GM19240 (cell line): ENCODE data around the gene ZNF613.
"Not testable (repeated sequence)": the region's sequence is repeated elsewhere in the genome, so short reads cannot be mapped to it uniquely, and the experiment has no call there.

Experiments
- DNase-seq: peaks from one replicate; pipeline ENCODE4 v3.0.0; 2011; ENCODE audit warnings: low spot score; ENCODE audit not compliant: insufficient read length

The ZNF613 gene

DNA sequence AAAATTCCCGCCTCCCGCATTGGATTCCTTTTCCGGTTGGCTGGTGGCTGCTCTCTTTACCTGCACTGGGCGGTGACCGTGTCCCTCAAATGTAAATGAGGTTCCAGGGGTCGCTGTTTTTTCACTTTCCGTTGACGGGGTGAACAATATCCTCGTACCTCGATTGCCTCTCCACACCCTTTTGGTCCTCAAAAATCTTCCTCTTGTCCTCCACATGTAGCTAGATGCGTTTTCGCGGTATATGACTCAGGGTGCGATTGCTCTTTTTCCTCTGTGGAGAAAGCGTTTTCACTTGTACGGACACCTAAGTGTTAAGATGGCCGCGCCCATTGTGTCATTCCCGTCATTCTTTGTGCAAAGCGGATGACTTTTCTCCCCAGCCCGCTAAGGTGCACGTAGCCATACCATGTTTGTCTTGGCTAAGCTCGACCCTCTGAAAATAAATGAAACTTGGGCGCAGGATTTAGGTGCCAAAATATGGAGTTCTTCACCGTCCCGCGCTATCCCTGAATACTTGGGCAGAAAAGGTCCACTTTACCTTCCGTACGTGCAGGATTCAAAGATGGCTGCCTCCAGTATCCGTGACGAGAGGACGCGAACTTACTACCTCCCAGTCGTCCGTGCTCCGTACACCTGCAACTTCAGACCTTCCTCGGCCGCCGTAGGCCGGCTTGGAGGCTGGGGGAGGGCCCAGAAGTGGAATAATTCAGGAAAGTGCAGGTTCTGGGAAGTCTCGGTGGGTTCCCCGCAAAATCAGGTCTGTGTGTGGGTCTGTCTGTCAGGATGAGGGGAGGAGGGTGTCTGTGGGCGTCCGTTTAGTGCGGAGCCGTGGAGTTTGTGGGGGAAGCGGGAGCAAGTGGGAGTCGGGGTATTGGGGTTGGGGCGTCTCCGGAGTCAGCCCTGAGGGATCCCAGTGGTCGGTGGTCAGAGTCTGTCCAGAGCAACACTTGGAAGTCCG, at the start of gene ZNF613:
ZNF613 (plus strand) TSS at position 689 of the 958 bp plus-strand sequence. CDS start 8,749 bp downstream, outside the sequence.
- DNase-seq = peak; percentile 72

DNA sequence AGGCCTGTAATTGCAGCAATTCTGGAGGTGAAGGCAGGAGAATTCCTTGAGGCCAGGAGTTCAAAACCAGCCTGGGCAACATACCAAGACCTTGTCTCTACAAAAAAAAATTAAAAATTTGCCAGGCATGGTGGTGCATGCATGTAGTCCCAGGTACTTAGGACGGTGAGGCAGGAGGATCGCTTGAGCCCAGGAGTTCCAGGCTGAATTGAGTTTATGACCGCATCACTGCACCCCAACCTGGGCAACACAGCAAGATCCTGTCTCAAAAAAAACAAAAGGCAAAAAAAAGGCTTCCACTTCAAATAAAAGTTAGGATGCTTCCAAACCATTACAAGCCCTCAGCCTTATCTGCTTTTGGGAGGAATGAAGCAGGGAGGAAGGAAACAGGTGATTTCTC, 44.8 kb upstream of the ZNF613 start:
- no peak for DNase-seq

DNA sequence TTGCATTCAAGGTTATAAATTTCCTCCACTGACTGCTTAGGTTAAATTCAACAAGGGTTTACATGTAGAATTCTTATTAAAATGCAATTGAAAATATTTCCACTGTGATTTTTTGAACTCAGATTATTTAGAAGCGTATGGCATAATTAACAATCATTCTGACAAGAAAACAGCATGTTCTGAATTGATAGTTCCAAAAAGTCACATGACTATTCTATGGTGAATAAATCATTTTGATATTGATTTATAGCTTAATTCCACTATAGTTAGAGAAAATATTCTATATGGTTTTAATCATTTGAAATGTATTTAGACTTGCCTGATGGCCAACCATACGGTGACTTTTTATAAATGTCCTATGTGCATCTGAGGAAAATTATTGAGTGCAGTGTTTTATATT, 42.6 kb upstream of the ZNF613 start:
- DNase-seq = no peak

DNA sequence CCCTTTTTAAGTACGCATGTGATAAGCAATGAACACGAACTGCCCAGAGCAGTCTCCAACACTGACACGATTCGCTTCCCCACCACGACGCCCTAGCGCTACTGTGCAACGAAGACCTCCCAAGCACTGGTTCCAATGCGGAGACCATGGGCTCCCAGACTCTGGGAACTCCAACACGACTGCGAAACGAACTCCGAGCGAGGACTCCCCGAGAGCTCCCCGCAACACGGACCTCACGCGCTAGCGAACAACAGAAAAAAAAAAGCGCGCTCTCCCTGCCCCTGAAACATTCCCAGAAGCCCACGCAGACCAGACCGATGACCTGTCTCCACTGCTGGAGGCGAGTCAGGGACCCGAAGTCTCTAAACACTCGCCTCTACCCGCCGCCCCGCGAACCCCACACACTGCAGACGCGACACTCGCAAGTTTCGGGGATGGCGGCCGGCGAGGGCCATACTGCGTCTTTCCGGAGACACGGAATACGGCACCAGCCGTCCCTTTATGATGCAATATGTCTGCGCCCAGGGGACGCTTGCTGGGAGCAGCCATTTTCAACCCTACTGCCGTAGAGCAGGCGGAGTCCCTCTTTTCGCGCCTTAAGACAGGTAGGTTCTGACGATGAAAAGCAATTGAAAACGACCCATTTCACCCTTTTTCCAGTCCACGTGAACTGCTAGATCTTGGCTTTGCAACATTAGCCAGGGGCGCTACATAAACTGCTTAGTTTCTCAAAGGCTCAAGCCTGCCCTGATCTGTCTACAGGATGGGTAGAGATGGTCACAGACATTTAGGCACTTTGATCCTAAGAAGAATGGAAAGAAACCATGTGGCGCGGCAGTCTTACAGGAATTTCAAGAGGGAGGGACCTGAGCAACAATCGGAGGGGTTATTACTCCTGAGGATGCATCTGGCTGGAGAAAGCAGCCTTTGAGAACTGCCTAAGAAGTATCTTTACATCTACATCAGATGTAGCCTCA, 39.5 kb upstream of the ZNF613 start, which contains the start of gene ZNF577:
ZNF577 (minus strand) TSS at position 430 of the 977 bp plus-strand sequence. CDS start 7,569 bp downstream, outside the sequence.
- peak; percentile 24 for DNase-seq

DNA sequence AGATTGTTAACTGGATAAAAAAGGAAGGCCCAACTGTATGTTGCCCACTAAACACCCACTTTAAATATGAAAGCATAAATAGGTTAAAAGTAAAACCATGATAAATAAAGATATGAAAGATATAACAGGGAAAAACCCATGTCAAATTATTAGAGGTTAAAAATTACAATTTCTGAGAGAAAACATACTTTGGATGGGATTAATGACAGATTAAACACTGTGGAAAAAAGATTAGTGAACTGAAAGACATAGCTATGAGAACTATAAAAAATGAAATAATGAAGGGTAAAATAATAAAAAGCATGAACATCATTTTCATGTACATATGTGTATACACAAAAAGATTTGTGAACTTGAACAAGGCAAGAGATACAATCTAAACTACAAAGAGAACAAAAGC, 37.3 kb upstream of the ZNF613 start:
- no peak for DNase-seq

DNA sequence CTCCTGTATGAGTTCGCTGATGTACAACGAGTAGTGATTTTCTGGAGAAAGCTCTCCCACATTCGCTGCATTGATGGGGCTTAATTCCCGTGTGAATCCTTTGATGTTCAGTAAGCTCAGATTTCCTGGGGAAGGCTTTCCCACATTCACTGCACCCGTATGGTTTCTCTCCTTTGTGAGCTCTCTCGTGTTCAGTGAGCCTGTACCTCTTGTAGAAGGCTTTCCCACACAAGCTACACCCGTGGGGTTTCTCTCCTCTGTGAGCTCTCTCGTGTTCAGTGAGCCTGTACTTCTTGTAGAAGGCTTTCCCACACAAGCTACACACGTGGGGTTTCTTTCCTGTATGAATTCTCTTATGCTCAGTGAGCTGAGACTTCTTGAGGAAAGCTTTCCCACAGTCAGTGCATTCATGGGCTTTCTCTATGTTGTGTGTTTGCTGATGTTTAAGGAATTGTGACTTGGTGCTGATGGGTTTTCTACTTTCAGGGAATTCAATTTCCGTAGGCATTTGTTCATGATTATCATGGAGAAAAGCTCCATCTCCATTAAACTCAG, 36.0 kb upstream of the ZNF613 start:
- no peak for DNase-seq

DNA sequence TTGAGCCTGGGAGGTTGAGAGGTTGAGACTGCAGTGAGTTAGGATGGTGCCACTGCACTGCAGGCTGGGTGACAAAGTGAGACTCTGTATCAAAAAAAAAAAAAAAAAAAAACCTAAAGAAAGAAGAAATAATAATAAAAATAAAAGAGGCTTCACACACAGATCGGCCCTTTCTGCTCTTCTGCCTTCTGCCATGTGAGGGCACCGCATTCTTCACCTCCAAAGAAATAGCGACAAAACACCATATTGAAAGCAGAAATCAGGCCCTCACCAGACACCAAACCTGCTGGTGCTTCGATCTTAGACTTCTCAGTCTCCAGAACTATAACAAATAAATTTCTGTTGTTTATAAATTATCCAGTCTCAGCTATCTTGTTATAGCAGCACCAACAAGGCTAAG, 25.4 kb upstream of the ZNF613 start:
- DNase-seq = no peak

DNA sequence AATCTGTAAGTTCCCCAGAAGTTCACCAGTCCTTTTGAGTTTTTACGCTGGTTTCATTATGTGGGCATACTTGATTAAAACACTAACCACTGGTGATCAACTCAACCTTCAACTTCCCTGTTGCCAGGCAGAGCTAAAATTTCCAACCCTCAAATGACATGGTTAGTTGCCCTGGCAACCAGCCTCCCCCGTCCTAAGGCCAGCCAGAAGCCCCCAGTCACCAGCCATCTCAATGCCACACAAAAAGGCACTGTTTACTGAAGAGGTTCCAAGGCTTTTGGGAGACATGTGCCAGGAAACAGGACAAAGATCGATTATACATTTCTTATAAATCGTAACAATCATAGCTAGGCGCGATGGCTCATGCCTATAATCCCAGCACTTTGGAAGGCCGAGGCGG, 24.1 kb upstream of the ZNF613 start:
- no peak for DNase-seq

DNA sequence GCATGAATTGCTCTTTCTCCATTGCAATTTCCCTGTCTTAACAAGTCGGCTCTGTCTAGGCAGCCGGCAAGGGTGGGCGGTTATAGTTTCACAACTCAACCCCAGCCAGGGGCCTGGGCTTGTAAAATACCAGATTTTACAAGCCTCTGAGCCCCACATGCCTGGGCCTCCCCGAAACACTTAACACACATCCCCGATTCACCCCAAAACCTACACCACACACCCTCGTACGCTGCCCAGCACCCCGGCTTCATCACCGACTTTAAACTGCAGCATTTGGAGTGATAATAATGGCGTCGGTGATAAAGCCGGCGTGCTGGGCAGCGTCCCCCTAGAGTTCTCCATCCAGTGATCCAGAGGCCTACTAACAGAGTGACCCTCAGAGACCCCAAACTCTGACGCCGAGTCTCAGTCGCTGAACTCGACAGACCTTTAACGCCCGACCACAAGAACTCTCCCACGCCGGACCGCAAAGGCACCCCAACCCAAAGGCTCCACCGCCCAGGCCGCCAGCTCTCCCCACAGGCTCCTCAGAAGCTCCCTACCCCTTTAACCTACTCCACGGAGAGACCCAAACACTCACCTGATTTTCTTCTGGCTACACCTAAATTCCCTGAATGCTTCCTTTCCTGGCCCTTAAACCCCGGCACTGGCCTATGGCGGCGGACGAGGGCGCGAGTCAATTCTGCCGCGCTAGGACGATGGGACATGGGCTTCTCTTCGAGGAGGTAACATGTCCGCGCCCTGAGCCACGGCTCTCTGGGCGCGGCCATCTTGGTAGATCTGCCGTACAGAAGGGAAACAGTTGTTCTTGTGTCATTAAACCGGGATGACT, 22.7 kb upstream of the ZNF613 start, which contains the start of gene ZNF649:
ZNF649 (minus strand) TSS at position 687 of the 835 bp plus-strand sequence. CDS start 4,910 bp downstream, outside the sequence.
- peak; percentile 57 for DNase-seq

DNA sequence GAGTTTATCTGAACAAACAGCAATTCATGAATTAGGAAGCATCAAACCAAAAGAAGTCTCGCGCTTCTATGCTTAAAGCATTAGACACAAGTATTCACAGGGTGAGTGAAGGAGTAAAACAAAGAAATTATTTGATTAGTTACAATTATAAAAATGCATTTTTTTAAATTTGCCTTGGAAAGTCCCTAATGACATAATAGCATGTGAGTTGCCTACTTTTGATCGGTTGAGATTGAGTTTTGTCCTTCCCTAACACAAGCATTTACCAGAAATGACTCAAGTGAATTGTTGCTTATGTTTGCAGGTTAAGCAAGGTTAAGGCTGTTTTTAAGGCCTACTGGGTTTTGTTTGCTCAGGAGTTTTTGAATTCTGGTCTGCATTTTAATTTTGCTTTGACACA, 22.1 kb upstream of the ZNF613 start:
- no peak for DNase-seq

DNA sequence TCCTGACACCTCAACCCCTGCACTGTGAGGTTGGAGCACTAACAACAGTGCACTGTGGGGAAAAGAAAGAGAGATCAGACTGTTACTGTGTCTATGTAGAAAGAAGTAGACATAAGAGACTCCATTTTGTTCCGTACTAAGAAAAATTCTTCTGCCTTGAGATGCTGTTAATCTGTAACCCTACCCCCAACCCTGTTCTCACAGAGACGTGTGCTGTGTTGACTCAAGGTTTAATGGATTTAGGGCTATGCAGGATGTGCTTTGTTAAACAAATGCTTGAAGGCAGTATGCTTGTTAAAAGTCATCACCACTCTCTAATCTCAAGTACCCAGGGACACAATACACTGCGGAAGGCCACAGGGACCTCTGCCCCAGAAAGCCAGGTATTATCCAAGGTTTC, 21.6 kb upstream of the ZNF613 start:
- not testable (repeated sequence) for DNase-seq

DNA sequence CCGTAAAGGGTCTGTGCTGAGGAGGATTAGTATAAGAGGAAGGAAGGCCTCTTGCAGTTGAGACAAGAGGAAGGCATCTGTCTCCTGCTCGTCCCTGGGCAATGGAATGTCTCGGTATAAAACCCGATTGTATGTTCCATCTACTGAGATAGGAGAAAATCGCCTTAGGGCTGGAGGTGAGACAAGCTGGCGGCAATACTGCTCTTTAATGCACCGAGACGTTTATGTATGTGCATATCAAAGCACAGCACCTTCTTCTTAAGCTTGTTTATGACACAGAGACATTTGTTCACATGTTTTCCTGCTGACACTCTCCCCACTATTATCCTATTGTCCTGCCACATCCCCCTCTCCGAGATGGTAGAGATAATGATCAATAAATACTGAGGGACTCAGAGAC, 21.2 kb upstream of the ZNF613 start:
- not testable (repeated sequence) for DNase-seq

DNA sequence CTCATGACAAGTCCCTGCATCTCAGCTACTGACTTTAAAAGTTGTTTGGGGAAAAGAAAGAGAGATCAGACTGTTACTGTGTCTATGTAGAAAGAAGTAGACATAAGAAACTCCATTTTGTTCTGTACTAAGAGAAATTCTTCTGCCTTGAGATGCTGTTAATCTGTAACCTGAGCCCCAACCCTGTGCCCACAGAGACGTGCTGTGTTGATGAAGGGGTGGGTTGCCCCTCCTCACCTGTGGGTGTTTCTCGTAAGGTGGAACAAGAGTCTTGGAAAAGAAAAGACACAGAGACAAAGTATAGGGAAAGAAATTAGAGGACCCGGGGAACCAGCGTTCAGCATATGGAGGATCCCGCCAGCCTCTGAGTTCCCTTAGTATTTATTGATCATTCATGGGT, 19.3 kb upstream of the ZNF613 start:
- not testable (repeated sequence) for DNase-seq

DNA sequence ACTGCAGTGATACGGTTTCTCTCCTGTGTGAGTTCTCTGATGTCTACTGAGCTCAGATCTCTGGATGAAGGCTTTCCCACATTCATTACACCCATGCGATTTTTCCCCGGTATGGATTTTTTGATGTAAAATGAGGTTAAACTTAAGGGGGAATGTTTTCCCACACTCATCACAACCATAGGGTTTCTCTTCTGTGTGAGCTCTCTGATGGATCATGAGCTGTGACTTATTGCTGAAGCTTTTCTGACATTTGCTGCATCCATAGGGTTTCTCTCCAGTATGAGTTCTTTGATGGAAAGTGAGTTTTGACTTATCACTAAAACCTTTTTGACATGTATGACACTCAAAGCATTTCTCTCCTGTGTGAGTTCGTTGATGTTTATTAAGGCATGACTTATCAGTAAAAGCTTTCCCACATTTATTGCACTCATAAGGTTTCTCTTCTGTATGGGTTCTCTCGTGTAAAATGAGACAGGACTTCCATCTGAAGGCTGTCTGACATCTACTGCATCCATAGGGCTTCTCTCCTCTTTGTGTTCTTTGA, 11.9 kb upstream of the ZNF613 start:
- DNase-seq = no peak

DNA sequence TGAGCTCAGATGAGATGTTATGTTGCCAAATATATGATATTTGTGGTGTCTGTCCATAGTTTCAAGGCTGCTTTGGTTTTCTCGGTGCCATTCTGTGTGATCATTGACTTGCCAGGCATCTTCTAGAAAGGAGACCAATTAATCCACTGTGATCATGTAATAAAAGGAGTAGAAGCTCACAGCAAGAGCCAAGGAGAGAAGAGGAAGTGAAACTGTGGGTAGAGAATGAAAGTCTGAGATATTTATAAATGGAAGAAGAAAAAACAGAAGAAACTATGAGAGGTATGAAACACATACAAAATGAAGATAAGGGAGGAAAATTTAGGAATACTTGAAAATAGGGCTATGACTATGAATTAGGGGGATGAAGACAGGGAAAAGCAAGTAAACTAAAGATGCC, 11.1 kb upstream of the ZNF613 start:
- DNase-seq = no peak

DNA sequence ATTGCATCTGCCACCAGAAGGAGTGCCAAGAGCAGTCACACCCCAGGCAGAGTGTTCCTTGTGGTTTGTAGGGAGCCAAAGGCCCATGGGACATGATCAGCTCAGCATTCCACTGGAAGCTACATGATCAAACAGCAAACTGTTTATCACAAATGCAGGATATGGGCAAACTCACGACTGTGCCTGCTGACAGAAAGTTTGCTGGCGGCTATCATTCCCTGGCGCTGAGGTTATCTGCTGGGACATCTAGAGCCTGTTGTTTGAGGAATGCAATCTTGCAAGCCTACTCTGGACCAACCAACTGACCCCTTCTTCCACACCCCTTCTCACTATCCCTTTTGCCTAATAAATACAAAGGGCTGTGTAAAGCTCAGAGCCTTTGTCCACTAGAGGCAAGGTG, 7.7 kb upstream of the ZNF613 start:
- DNase-seq = no peak

DNA sequence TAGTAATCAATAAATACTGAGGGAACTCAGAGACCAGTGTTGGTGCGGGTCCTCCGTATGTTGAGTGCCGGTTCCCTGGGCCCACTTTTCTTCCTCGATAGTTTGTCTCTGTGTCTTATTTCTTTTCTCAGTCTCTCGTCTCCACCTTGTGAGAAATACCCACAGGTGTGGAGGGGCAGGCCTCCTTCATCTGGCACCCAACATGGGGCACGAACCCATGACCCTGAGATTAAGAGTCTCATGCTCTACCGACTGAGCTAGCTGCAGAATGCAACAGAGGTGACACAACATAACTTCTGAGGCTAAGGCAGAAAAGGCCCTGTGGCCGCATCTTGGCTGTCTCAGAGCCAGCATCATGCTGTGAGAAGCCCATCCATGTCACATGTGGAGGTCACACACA, 5.3 kb upstream of the ZNF613 start:
- DNase-seq = no peak

DNA sequence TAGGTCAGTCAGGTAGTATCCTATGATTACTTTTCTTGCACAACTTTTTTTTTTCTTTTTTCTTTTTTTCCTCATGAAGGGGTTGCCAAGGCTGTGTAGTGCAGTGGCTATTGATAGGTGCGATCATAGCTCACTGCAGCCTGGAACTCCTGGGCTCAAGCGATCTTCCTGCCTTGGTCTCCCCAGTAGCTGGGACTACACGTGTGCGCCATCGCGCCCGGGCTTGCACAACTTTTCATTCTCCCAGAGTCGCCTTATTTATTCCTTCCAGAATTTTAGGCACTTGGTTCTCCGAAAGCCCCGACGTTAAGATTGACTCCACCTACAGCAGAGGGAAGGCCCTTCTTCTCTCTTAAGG, 867 bp upstream of the ZNF613 start:
- DNase-seq = no peak

DNA sequence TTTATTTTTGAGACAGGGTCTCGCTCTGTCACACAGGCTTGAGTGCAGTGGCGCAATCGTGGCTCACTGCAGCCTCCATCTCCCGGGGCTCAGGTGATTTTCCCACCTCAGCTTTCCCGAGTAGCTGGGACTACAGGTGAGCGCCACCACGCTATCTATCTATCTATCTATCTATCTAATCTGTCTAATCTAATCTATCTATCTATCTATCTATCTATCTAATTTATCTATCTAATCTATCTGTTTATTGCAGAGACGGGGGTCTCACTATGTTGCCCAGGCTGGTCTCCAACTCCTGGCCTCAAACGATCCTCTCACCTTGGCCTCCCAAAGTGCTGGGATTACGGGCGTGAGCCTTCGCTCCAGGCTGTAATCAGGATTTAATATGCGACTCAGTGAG, 587 bp downstream of the ZNF613 start:
- no peak for DNase-seq

DNA sequence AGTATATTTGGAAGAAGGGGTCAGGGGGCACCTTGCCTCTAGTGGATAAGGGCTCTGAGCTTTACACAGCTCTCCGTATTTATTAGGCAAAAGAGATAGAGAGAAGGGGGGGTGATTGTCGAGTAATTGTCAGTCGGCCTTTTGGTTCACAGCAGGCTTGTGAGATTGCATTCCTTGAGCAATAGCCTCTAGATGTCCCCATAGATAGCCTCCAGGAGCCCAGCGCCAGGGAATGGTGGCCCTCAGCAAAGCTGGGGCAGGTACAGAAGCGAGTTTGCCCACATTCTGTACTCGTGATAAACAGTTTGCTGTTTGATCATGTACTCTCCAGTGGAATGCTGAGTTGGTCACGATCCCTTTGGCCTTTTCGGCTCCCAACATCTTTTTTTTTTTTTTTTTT, 4.6 kb downstream of the ZNF613 start:
- no peak for DNase-seq
